ENCODE data around the gene EHMT1.

EHMT1 gene

DNA sequence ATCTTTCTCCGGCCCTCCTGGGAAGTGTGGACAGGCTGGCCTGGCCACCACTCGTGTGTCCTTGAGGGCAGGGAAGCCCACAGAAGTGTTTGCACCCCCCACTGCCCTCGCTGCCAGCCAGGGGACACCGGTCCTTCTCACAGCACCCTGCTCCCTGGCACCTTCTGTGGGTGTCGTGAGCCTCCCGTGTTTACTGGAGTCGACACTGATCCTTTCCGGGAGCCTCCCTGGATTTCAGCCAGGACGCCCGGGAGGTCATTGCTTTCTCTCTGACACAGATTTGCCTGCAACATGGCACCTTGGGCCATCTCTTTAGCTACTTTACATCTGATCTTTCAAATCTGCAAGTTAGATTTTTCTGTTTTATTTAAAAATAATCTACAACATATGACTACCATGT lies 138.3 kb downstream of the EHMT1 start:
- Mint-ChIP-seq H3K9me3 (peaks cover 10% of the 10 kb centered on the region), H3K4me1 (peaks cover 24% of the 10 kb centered on the region), H3K4me3 (no peak overlapping the region), H3K27ac (no peak overlapping the region), H3K36me3 (ENCODE audit: low read depth) (peaks cover 87% of the 10 kb centered on the region), H3K27me3 (ENCODE audit: low read depth) (no peaks in the 10 kb centered on the region)
- TF ChIP-seq, protein P1, sequence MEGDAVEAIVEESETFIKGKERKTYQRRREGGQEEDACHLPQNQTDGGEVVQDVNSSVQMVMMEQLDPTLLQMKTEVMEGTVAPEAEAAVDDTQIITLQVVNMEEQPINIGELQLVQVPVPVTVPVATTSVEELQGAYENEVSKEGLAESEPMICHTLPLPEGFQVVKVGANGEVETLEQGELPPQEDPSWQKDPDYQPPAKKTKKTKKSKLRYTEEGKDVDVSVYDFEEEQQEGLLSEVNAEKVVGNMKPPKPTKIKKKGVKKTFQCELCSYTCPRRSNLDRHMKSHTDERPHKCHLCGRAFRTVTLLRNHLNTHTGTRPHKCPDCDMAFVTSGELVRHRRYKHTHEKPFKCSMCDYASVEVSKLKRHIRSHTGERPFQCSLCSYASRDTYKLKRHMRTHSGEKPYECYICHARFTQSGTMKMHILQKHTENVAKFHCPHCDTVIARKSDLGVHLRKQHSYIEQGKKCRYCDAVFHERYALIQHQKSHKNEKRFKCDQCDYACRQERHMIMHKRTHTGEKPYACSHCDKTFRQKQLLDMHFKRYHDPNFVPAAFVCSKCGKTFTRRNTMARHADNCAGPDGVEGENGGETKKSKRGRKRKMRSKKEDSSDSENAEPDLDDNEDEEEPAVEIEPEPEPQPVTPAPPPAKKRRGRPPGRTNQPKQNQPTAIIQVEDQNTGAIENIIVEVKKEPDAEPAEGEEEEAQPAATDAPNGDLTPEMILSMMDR (IDR thresholded peaks at IDR 0.05; ENCODE audit: unreplicated experiment in 3 of 3), result no peak

DNA sequence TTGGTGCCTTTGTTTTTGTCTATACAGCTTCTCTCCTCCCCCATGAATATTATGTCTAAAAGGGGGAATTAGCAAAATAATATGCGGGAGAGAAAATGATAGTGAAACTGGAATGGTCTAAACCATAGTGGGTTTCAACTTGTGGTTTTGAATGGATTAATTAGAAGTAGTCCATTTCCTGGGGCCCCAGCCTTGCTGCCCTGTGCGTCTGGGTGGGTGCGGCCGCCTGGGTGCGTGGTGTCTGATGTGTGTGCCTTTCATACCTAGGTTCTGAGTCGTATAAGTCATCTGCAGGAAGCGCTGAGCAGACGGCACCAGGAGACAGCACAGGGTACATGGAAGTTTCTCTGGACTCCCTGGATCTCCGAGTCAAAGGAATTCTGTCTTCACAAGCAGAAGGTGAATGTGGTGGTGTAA lies 138.8 kb downstream of the EHMT1 start:
- H3K4me3 Mint-ChIP-seq, result no peak overlapping the region
- peaks cover 10% of the 10 kb centered on the region for H3K9me3 Mint-ChIP-seq
- TF ChIP-seq, protein P1 (IDR thresholded peaks at IDR 0.05; ENCODE audit: unreplicated experiment in 3 of 3), result no peak
- H3K36me3 Mint-ChIP-seq (ENCODE audit: low read depth), result peaks cover 87% of the 10 kb centered on the region
- peaks cover 19% of the 10 kb centered on the region for H3K4me1 Mint-ChIP-seq
- no peak overlapping the region for H3K27ac Mint-ChIP-seq
- H3K27me3 Mint-ChIP-seq (ENCODE audit: low read depth), result no peaks in the 10 kb centered on the region

DNA sequence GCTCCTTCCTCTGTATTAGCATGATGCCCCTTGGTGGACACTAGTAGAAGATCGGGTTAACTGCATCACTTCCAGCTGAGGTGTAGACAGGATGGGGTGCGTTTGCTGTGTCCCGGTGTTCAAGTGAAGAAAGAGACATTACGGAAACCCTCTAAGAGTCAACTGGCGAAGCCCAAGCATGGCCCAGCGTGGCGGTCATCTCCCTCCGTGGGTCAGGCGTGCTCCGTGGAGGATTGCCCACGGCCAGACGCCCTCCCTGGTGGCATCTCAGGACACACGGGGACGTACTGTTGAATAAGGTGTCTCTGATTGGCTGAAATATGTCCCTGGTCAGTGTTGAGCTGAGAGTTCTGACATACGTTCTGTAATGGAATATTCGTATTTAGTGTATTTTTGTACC lies 139.3 kb downstream of the EHMT1 start:
- no peak overlapping the region for H3K4me3 Mint-ChIP-seq
- peaks cover 87% of the 10 kb centered on the region for H3K36me3 Mint-ChIP-seq (ENCODE audit: low read depth)
- TF ChIP-seq, protein P1 (IDR thresholded peaks at IDR 0.05; ENCODE audit: unreplicated experiment in 3 of 3), result no peak
- no peak overlapping the region for H3K27ac Mint-ChIP-seq
- peaks cover 10% of the 10 kb centered on the region for H3K9me3 Mint-ChIP-seq
- peaks cover 15% of the 10 kb centered on the region for H3K4me1 Mint-ChIP-seq
- no peaks in the 10 kb centered on the region for H3K27me3 Mint-ChIP-seq (ENCODE audit: low read depth)

DNA sequence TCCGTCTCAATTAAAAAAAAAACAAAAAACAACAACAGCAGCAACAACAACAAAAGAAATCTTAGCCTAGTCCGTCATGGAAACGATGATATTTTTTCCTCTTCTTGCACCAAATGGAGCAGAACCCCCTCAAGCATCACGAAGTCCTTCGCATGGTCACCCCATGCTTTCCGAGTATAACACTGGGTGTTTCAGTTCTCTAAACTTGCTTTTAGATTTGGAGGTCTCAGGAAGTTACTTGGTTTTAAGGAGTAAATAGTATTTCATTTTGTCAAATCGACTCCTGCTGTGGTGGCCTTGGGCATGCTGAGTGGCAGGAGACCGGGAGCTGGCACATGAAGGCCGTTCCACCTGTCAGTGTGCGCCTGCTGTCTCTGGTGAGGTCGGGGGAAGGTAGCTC lies 140.3 kb downstream of the EHMT1 start:
- peaks cover 85% of the 10 kb centered on the region for H3K36me3 Mint-ChIP-seq (ENCODE audit: low read depth)
- H3K4me1 Mint-ChIP-seq, result peaks cover 15% of the 10 kb centered on the region
- H3K4me3 Mint-ChIP-seq, result no peak overlapping the region
- H3K27ac Mint-ChIP-seq, result no peak overlapping the region
- peaks cover 4% of the 10 kb centered on the region for H3K9me3 Mint-ChIP-seq
- TF ChIP-seq, protein P1 (IDR thresholded peaks at IDR 0.05; ENCODE audit: unreplicated experiment in 3 of 3), result no peak
- H3K27me3 Mint-ChIP-seq (ENCODE audit: low read depth), result no peaks in the 10 kb centered on the region

DNA sequence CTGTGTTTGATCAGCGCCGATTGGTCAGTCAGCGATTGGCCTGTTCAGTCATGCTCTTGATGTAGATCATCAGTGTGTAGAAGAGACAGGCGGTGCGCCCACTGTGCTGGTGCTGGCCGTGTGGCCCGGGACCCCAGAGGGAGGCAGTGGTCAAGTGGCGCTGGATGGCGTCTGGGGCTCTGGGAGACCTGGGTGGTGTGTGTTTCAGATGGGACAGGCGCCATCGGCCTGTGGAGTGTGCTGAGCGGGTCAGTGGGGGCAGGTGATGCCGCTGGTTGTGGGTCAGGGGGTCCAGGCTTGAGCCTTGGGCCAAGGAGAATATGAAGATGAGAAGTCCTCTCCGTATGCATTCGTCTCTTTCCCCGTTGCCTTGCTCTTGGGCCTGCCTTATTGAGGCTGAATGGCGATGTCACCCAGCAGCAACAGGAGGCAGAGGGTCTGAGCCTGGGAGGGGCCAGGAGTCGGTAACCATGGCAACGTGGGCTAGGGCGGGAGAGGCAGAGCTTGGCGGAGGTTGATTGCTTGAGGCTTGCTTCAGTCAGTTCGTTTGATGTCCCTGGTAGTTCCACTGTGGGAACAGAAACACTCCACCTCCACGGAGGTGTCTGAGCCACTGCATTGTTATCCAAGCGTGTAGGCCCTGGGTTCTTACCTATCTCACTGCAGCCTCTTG lies 141.0 kb downstream of the EHMT1 start:
- TF ChIP-seq, protein P1 (IDR thresholded peaks at IDR 0.05; ENCODE audit: unreplicated experiment in 3 of 3), result no peak
- Mint-ChIP-seq H3K27ac (no peak overlapping the region), H3K27me3 (ENCODE audit: low read depth) (no peaks in the 10 kb centered on the region), H3K4me3 (no peak overlapping the region), H3K4me1 (peaks cover 19% of the 10 kb centered on the region), H3K9me3 (peaks cover 4% of the 10 kb centered on the region), H3K36me3 (ENCODE audit: low read depth) (peaks cover 85% of the 10 kb centered on the region)

DNA sequence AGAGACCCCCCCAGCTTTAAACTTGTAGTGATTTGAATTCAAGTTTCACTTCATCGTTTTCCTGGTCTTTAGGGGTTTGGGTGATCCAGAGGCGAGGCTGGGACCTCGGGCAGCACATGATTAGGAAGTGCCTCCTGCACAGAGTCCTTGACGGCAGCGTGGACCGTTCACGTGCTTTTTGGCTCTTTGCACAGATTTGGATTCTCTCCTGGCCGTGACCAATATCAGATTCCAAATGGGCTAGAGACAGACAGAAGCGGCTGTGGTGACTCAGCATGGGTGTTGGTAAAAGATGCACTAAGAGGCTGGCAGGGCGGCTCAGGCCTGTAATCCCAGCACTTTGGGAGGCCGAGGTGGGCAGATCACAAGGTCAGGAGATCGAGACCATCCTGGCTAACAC lies 141.6 kb downstream of the EHMT1 start:
- TF ChIP-seq, protein P1 (IDR thresholded peaks at IDR 0.05; ENCODE audit: unreplicated experiment in 3 of 3), result no peak
- H3K4me1 Mint-ChIP-seq, result peaks cover 20% of the 10 kb centered on the region

More for the DNA sequence above, 141.6 kb downstream of the EHMT1 start:
- Mint-ChIP-seq H3K27ac (no peak overlapping the region), H3K9me3 (peaks cover under 1% of the 10 kb centered on the region), H3K36me3 (ENCODE audit: low read depth) (peaks cover 83% of the 10 kb centered on the region), H3K4me3 (no peak overlapping the region), H3K27me3 (ENCODE audit: low read depth) (no peaks in the 10 kb centered on the region)
